Sigmoid colon (tissue), 7 donors: ENCODE results near the gene TRIM52. TPM values are rescaled to one million over a fixed set of nuclear protein-coding genes. Genes with fewer than 3 reads are reported as not detected.

ENCODE experiments used
- DNase-seq: peaks from one replicate; pipeline ENCODE4 v3.0.0-alpha.2; 2019
- H3K27ac ChIP-seq, 4 donors: fragments of 200-600 bp; sonication (generic); one replicate each; pipeline ENCODE4 v1.5.1; 2016 to 2019; ENCODE audit warnings: mild to moderate bottlenecking in 1 of 4
- H3K27me3 ChIP-seq, 3 donors: fragments of 200-600 bp; sonication (generic); one replicate each; pipeline ENCODE4 v1.5.1; 2019; ENCODE audit warnings: mild to moderate bottlenecking in 1 of 3
- H3K36me3 ChIP-seq, 4 donors: fragments of 200-600 bp; sonication (generic); one replicate each; pipeline ENCODE4 v1.5.1; 2016 to 2019
- H3K4me1 ChIP-seq, 4 donors: fragments of 200-600 bp; sonication (generic); one replicate each; pipeline ENCODE4 v1.5.1; 2017 to 2019
- H3K4me3 ChIP-seq, 4 donors: fragments of 200-600 bp; sonication (generic); one replicate each; pipeline ENCODE4 v1.5.1; 2017 to 2019; ENCODE audit warnings: mild to moderate bottlenecking in 2 of 4, moderate library complexity in 1 of 4
- H3K9me3 ChIP-seq, 4 donors: fragments of 200-600 bp in 3 of 4; sonication (generic) in 3 of 4; one replicate each; pipeline versions ENCODE4 v1.5.1 to v1.6.1; 2013 to 2019
- CTCF ChIP-seq, 4 experiments: fragments of 450-650 bp in 3 of 4; fragments of 200-600 bp in 1 of 4; IDR thresholded peaks; one replicate each; pipeline ENCODE4 v1.5.1; 2016 to 2019; ENCODE audit warnings: antibody characterized with exemption in 4 of 4, mild to moderate bottlenecking in 3 of 4, moderate library complexity in 2 of 4
- EP300 ChIP-seq, 4 donors: sonication (generic); formaldehyde crosslinking; IDR thresholded peaks; one replicate each; pipeline ENCODE4 v1.6.1; 2017; ENCODE audit warnings: antibody characterized with exemption in 4 of 4
- POLR2A ChIP-seq, 2 donors: fragments of 450-650 bp; IDR thresholded peaks; one replicate each; pipeline ENCODE4 v1.6.1; 2016; ENCODE audit warnings: antibody characterized with exemption in 2 of 2, mild to moderate bottlenecking in 2 of 2, moderate library complexity in 2 of 2
- POLR2AphosphoS5 ChIP-seq, 4 donors: sonication (generic); formaldehyde crosslinking; IDR thresholded peaks; one replicate each; pipeline ENCODE4 v1.6.1; 2017; ENCODE audit warnings: antibody characterized with exemption in 4 of 4
- WGBS, 2 donors: extraction: QIAGEN DNeasy Blood & Tissue Kit; methylation state at CpG; one replicate each; pipeline ENCODE4 v1.1.7; 2013; 5-methylcytosine and 5-hydroxymethylcytosine counted together
- intact Hi-C: fragments of 100-400 bp; cut with DNase I; formaldehyde crosslinking; loops from one replicate; pipeline ENCODE4 v1.15.1; 2023
- polyA plus RNA-seq, 3 donors: library from polyadenylated mRNA; stranded (reverse); fragments of 200-250 nt; gene quantifications; one replicate each; pipeline ENCODE4 v1.2.3, GENCODE V29; 2013
- total RNA-seq, 4 donors: library from RNA; depleted of rRNA; stranded (reverse); fragments of >200 nt; gene quantifications; one replicate each; pipeline ENCODE4 v1.1.0, GENCODE V29; 2016
- donor health status: healthy with polysubstance abuse.
- donor health status: Bipolar disorder and iron deficiency.
- donor health status: healthy.

TRIM52 gene
- total and polyA plus RNA-seq, 7 donors: 4.2 to 26.9 (median 9.6) TPM

GRCh38 chr5:181223729-181224389 lies 37.1 kb downstream of the TRIM52 start:
- H3K27ac ChIP-seq: peak overlapping the region; percentile 96 to 98 (median 96)
- DNase-seq: peak; percentile 83
- H3K36me3 ChIP-seq: peaks cover 0 to 15% (median 0%) of the 10 kb centered on the region in 4 donors
- H3K4me3 ChIP-seq: peak overlapping the region; percentile 61 to 80 (median 70)
- TF ChIP-seq CTCF (IDR thresholded peaks at IDR 0.05): no peak
- TF ChIP-seq EP300 (IDR thresholded peaks at IDR 0.05): no peak
- no peak for TF ChIP-seq POLR2A (IDR thresholded peaks at IDR 0.05)
- TF ChIP-seq POLR2AphosphoS5 (IDR thresholded peaks at IDR 0.05): no peak
- intact Hi-C loops: loop anchor here (1.0 kb wide), 2 partner anchors 19 to 37 kb away; partner anchors contain the start of genes RACK1 and TRIM52
- WGBS, 2 donors: 1% methylated on average over 31 of the region's 31 CpGs
- H3K27me3 ChIP-seq: no peaks in the 10 kb centered on the region
- H3K9me3 ChIP-seq: no peaks in the 10 kb centered on the region
- H3K4me1 ChIP-seq: peaks cover 4 to 27% (median 18%) of the 10 kb centered on the region in 4 donors

- 0% methylated on average over 59 of the region's 59 CpGs for WGBS, 2 donors
- H3K4me1 ChIP-seq: peaks cover 4 to 33% (median 21%) of the 10 kb centered on the region in 4 donors
- TF ChIP-seq POLR2A (IDR thresholded peaks at IDR 0.05): peak; percentile 91 to 95
- TF ChIP-seq EP300 (IDR thresholded peaks at IDR 0.05): peak in 2 of 4 donors; percentile 12 to 22
- TF ChIP-seq POLR2AphosphoS5 (IDR thresholded peaks at IDR 0.05): peak; percentile 83 to 98 (median 92)
- TF ChIP-seq CTCF (IDR thresholded peaks at IDR 0.05): no peak
- intact Hi-C loops: loop anchor here (1.0 kb wide), 2 partner anchors 20 to 38 kb away; partner anchors contain the start of genes RACK1 and TRIM52
- peak within 1 kb of the TSS; percentile 61 to 80 (median 70) for H3K4me3 ChIP-seq
- H3K27ac ChIP-seq: peak within 1 kb of the TSS; percentile 96 to 98 (median 96)
- no peaks in the 10 kb centered on the region for H3K9me3 ChIP-seq
- H3K36me3 ChIP-seq: peaks cover 0 to 10% (median 0%) of the 10 kb centered on the region in 4 donors
- H3K27me3 ChIP-seq: no peaks in the 10 kb centered on the region
- DNase-seq: peak; percentile 100
Observed at GRCh38 chr5:181223058-181223728, 37.8 kb downstream of the TRIM52 start, which contains the start of gene TRIM41. TRIM41 (plus strand) TSS chr5:181223281; CDS start chr5:181224000, 719 bp downstream.

GRCh38 chr5:181222630-181223057 lies 38.3 kb downstream of the TRIM52 start:
- TF ChIP-seq CTCF (IDR thresholded peaks at IDR 0.05) (peak in 3 of 4 experiments; percentile 12 to 47 (median 20)), POLR2AphosphoS5 (IDR thresholded peaks at IDR 0.05) (no peak), POLR2A (IDR thresholded peaks at IDR 0.05) (no peak)
- 0% methylated on average over 18 of the region's 18 CpGs for WGBS, 2 donors
- intact Hi-C loops: loop anchor here (1.0 kb wide), 3 partner anchors 21 to 39 kb away; partner anchors contain the start of genes RACK1 and TRIM52

GRCh38 chr5:181221792-181222629 lies 38.9 kb downstream of the TRIM52 start:
- H3K27ac ChIP-seq: peak overlapping the region; percentile 96 to 98 (median 96)
- H3K27me3 ChIP-seq: no peaks in the 10 kb centered on the region
- intact Hi-C loops: loop anchor here (1.0 kb wide), 1 partner anchor 31 kb away; no protein-coding TSS in a partner anchor
- TF ChIP-seq POLR2A (IDR thresholded peaks at IDR 0.05): no peak
- TF ChIP-seq POLR2AphosphoS5 (IDR thresholded peaks at IDR 0.05): peak; percentile 33 to 72 (median 56)
- no peaks in the 10 kb centered on the region for H3K9me3 ChIP-seq
- peak; percentile 97 for DNase-seq
- peaks cover 4 to 44% (median 32%) of the 10 kb centered on the region in 4 donors for H3K4me1 ChIP-seq
- peak overlapping the region; percentile 61 to 80 (median 70) for H3K4me3 ChIP-seq
- WGBS, 2 donors: 6% methylated on average over 50 of the region's 50 CpGs
- H3K36me3 ChIP-seq: peaks cover 0 to 3% (median 0%) of the 10 kb centered on the region in 4 donors

More at GRCh38 chr5:181222630-181223057, 38.3 kb downstream of the TRIM52 start:
- Histone ChIP-seq H3K36me3 (peaks cover 0 to 8% (median 0%) of the 10 kb centered on the region in 4 donors), H3K27ac (peak overlapping the region; percentile 96 to 98 (median 96)), H3K4me1 (peaks cover 4 to 37% (median 25%) of the 10 kb centered on the region in 4 donors), H3K9me3 (no peaks in the 10 kb centered on the region), H3K4me3 (peak overlapping the region; percentile 61 to 80 (median 70)), H3K27me3 (no peaks in the 10 kb centered on the region)
- DNase-seq: no peak
